Bronchial epithelial cell (primary cell): ENCODE measurements around the gene SLC25A17. TPM values are rescaled to one million over a fixed set of nuclear protein-coding genes. Genes with fewer than 3 reads are reported as not detected.

ENCODE experiments used
- DNase-seq: peaks from one replicate; pipeline ENCODE4 v3.0.0-alpha.2; 2010; ENCODE audit warnings: low read depth
- FAIRE-seq: peaks from 2 replicates; lab custom pipeline; 2011; peaks lifted over from hg19 to GRCh38; lab: Jason Lieb, UNC
- H3K27me3 ChIP-seq: 2 replicates; pipeline ENCODE4 v1.5.1; 2011; ENCODE audit warnings: low read length; ENCODE audit not compliant: control insufficient read depth, insufficient read depth
- H3K36me3 ChIP-seq: 2 replicates; pipeline ENCODE4 v1.5.1; 2011; ENCODE audit warnings: low read length; ENCODE audit not compliant: control insufficient read depth, insufficient read depth
- H3K4me3 ChIP-seq: 2 replicates; pipeline ENCODE4 v1.5.1; 2011; ENCODE audit warnings: mild to moderate bottlenecking, low read depth, low read length, control low read depth
- CTCF ChIP-seq: IDR thresholded peaks from 2 replicates; pipeline ENCODE4 v1.5.1; 2011; ENCODE audit warnings: mild to moderate bottlenecking, moderate library complexity, low read length, control low read depth, inconsistent platforms; ENCODE audit not compliant: insufficient read depth, severe bottlenecking
- total RNA-seq: library from RNA; depleted of rRNA; stranded (reverse); fragments of >200 nt; gene quantifications from 2 replicates; pipeline ENCODE4 v1.2.1, GENCODE V29; 2014

The SLC25A17 gene
- total RNA-seq, 1 donor from 2014 or later = 27.4 TPM

GRCh38 chr22:40808018-40808841 is 10.9 kb downstream of the SLC25A17 start:
- Histone ChIP-seq H3K36me3 (peaks cover 2% of the 10 kb centered on the region), H3K27me3 (no peaks in the 10 kb centered on the region), H3K4me3 (no peak overlapping the region)
- FAIRE-seq (no peak), DNase-seq (no peak)
- no peak for TF ChIP-seq CTCF

DNA sequence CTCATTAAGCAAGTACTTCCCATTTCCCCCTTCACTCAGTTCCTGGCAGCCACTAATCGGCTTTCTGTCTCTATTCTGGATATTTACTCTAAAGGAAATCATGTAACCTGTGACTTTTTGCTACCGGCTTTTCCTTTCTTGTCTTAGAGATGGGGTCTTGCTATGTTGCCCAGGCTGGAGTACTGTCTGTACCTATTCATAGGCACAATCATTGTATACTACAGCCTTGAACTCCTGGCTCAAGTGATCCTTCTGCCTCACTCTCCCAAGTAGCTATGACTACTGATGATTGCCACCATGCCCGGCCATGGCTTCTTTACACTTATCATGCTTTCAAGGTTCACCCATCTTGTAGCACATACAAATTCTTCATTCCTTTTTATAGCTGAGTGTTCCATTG is 12.4 kb downstream of the SLC25A17 start:
- no peak for FAIRE-seq

GRCh38 chr22:40805699-40806203 is 13.4 kb downstream of the SLC25A17 start:
- no peaks in the 10 kb centered on the region for H3K27me3 ChIP-seq
- FAIRE-seq (no peak), DNase-seq (no peak)
- TF ChIP-seq CTCF = no peak
- peaks cover 2% of the 10 kb centered on the region for H3K36me3 ChIP-seq
- no peak overlapping the region for H3K4me3 ChIP-seq

More for the DNA sequence above, 12.4 kb downstream of the SLC25A17 start:
- no peak for TF ChIP-seq CTCF
- Histone ChIP-seq H3K4me3 (no peak overlapping the region), H3K36me3 (peaks cover 2% of the 10 kb centered on the region), H3K27me3 (no peaks in the 10 kb centered on the region)
- DNase-seq = no peak

DNA sequence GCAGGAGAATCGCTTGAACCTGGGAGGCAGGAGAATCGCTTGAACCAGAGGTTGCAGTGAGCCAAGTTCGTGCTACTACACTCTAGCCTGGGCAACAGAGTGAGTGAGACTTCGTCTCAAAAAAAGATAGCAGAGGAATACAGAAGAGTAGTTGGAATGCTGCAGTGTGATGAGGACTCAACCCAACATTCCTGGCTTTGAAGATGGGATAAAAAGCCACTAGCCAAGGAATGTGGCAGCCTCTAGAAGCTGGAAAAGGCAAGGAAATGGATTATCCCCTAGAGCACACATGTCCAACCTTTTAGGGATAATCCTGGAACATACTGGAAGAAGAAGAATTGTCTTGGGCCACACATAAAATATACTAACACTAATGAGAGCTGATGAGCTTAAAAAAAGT is 13.9 kb downstream of the SLC25A17 start:
- no peak for TF ChIP-seq CTCF
- H3K4me3 ChIP-seq = no peak overlapping the region
- FAIRE-seq = no peak

DNA sequence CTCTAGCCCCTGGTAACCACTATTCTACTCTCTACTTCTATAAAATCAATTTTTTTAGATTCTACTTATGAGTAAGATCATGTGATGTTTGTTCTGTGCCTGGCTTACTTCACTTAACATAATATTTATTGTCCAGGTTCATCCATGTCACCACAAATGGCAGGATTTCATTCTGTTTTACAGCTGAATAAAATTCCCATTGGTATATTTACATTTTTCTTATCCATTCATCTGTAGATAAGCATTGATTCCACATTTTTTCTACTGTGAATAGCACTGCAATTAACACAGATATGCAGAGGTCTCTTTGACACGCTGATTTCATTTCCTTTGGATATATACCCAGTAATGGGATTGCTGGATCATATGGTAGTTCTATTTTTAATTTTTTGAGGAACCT is 15.8 kb downstream of the SLC25A17 start:
- DNase-seq (no peak), FAIRE-seq (no peak)
- H3K36me3 ChIP-seq = peaks cover 2% of the 10 kb centered on the region
- no peaks in the 10 kb centered on the region for H3K27me3 ChIP-seq
- TF ChIP-seq CTCF = no peak
- no peak overlapping the region for H3K4me3 ChIP-seq

More for the DNA sequence above, 13.9 kb downstream of the SLC25A17 start:
- no peak for DNase-seq
- no peaks in the 10 kb centered on the region for H3K27me3 ChIP-seq
- H3K36me3 ChIP-seq = peaks cover 2% of the 10 kb centered on the region

- no peak for DNase-seq
- Histone ChIP-seq H3K36me3 (no peaks in the 10 kb centered on the region), H3K27me3 (no peaks in the 10 kb centered on the region), H3K4me3 (no peak overlapping the region)
- no peak for TF ChIP-seq CTCF
- no peak for FAIRE-seq
These were observed 20.1 kb downstream of the SLC25A17 start for GRCh38 chr22:40799008-40799407.
